CD4-positive, alpha-beta memory T cell (primary cell): ENCODE data around the gene VWF. TPM values are rescaled to one million over a fixed set of nuclear protein-coding genes. Genes with fewer than 3 reads are reported as not detected.

ENCODE experiments used
- CTCF ChIA-PET: fragments of 350-600 bp; sonication (Branson Sonifier 250); formaldehyde crosslinking; loops from one replicate; lab custom pipeline; 2021; ENCODE audit warnings: inconsistent platforms; ENCODE audit not compliant: partially characterized antibody; lab: Charles Lee
- POLR2A ChIA-PET: fragments of 350-600 bp; sonication (Branson Sonifier 250); formaldehyde crosslinking; loops from one replicate; lab custom pipeline; 2021; ENCODE audit not compliant: partially characterized antibody; lab: Charles Lee
- DNase-seq, 5 donors: peaks; one replicate each; pipeline versions ENCODE4 v3.0.0 to v3.0.0-alpha.2; 2020 to 2022; ENCODE audit warnings: mixed read lengths in 1 of 5
- H3K27ac ChIP-seq: one replicate; pipeline ENCODE4 v1.7.0; 2013; ENCODE audit warnings: low read depth, low read length
- H3K27me3 ChIP-seq: 2 replicates; pipeline ENCODE4 v1.7.0; 2013; ENCODE audit warnings: mild to moderate bottlenecking, low read length, moderate library complexity; ENCODE audit not compliant: insufficient read depth
- H3K36me3 ChIP-seq: 2 replicates; pipeline ENCODE4 v1.7.0; 2013; ENCODE audit warnings: mild to moderate bottlenecking, low read length, moderate library complexity; ENCODE audit not compliant: insufficient read depth
- H3K4me1 ChIP-seq: 2 replicates; pipeline ENCODE4 v1.7.0; 2013; ENCODE audit warnings: mild to moderate bottlenecking, low read length, moderate library complexity; ENCODE audit not compliant: insufficient read depth
- H3K4me3 ChIP-seq, 2 donors: one replicate each; pipeline ENCODE4 v1.7.0; 2013; ENCODE audit warnings: low read length in 2 of 2, mild to moderate bottlenecking in 1 of 2
- H3K9me3 ChIP-seq, 2 donors: one replicate each; pipeline ENCODE4 v1.7.0; 2013; ENCODE audit warnings: low read length in 2 of 2, control low read depth in 1 of 2; ENCODE audit not compliant: control insufficient read depth in 1 of 2
- H3K27ac Mint-ChIP-seq, 7 donors: one replicate each; pipeline ENCODE4 v1.8.0; 2020 to 2021; ENCODE audit warnings: mixed read lengths in 7 of 7, mild to moderate bottlenecking in 6 of 7, inconsistent platforms in 3 of 7, moderate library complexity in 3 of 7
- H3K27me3 Mint-ChIP-seq, 2 donors: one replicate each; pipeline ENCODE4 v1.8.0; 2020 to 2021; ENCODE audit warnings: mixed read lengths in 2 of 2
- H3K36me3 Mint-ChIP-seq, 2 donors: one replicate each; pipeline ENCODE4 v1.8.0; 2020 to 2021; ENCODE audit warnings: mixed read lengths in 2 of 2, inconsistent platforms in 1 of 2, mild to moderate bottlenecking in 1 of 2
- H3K4me1 Mint-ChIP-seq, 4 donors: one replicate each; pipeline ENCODE4 v1.8.0; 2020 to 2021; ENCODE audit warnings: mixed read lengths in 4 of 4, mild to moderate bottlenecking in 1 of 4
- H3K4me3 Mint-ChIP-seq, 8 donors: one replicate each; pipeline ENCODE4 v1.8.0; 2020 to 2021; ENCODE audit warnings: mixed read lengths in 8 of 8, mild to moderate bottlenecking in 7 of 8, moderate library complexity in 6 of 8, inconsistent platforms in 3 of 8
- H3K9me3 Mint-ChIP-seq, 8 donors: one replicate each; pipeline ENCODE4 v1.8.0; 2020 to 2021; ENCODE audit warnings: mixed read lengths in 8 of 8, mild to moderate bottlenecking in 5 of 8, inconsistent platforms in 3 of 8, moderate library complexity in 1 of 8
- intact Hi-C: fragments of 100-400 bp; cut with micrococcal nuclease; formaldehyde crosslinking; loops from one replicate; pipeline ENCODE4 v1.15.1; 2023
- polyA plus RNA-seq, 2 donors: library from polyadenylated mRNA; unstranded; fragments of 300-500 nt; fragmentation: Illumina TruSeq; gene quantifications; one replicate each; pipeline ENCODE4 v1.2.3, GENCODE V29; 2021
- total RNA-seq, 2 experiments: library from RNA; stranded (reverse); gene quantifications; one replicate each; pipeline ENCODE4 v1.2.3, GENCODE V29; 2021

VWF gene
- total and polyA plus RNA-seq, 4 experiments from 2014 or later, result 0.03 to 0.17 (median 0.15) TPM; not detected in 1

DNA sequence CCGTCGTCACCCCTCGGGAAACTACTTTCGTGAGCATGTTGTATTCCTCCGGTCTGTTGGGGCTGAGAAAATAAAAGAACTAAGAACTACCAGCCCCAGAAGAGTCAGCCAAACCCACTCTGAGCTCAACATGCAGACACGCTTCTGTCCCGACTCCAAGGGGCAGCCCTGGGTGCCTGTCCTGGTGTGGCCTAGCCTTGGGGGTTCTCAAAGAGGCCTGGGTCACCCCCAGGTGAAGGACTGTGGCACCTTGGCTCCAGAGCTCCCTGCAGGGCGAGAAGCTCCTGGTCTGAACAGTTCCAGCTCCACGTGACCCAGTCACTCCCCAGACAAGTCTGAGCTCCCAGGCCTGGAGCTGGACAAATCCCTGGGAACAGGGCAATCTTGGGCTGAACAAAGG is 87.0 kb downstream of the VWF start:
- H3K4me3 Mint-ChIP-seq, result no peak overlapping the region
- no peak for DNase-seq
- no peak overlapping the region for H3K4me3 ChIP-seq
- peaks cover 4 to 5% of the 10 kb centered on the region in 2 donors for H3K27me3 Mint-ChIP-seq
- H3K36me3 Mint-ChIP-seq, result no peaks in the 10 kb centered on the region
- H3K4me1 Mint-ChIP-seq, result peaks cover 0 to 2% (median under 1%) of the 10 kb centered on the region in 4 donors
- H3K36me3 ChIP-seq, result no peaks in the 10 kb centered on the region
- no peaks in the 10 kb centered on the region for H3K9me3 ChIP-seq
- POLR2A ChIA-PET, result no interaction called here
- H3K27ac Mint-ChIP-seq, result no peak overlapping the region
- no peaks in the 10 kb centered on the region for H3K4me1 ChIP-seq
- no peaks in the 10 kb centered on the region for H3K9me3 Mint-ChIP-seq
- no peak overlapping the region for H3K27ac ChIP-seq
- no peaks in the 10 kb centered on the region for H3K27me3 ChIP-seq
- intact Hi-C loops, result no loop called here
- CTCF ChIA-PET, result interaction anchor here (0.7 to 9.6 kb wide), 10 partner anchors 9 to 246 kb away, joined by 3 to 186 read pairs (median 4); no protein-coding TSS in a partner anchor

DNA sequence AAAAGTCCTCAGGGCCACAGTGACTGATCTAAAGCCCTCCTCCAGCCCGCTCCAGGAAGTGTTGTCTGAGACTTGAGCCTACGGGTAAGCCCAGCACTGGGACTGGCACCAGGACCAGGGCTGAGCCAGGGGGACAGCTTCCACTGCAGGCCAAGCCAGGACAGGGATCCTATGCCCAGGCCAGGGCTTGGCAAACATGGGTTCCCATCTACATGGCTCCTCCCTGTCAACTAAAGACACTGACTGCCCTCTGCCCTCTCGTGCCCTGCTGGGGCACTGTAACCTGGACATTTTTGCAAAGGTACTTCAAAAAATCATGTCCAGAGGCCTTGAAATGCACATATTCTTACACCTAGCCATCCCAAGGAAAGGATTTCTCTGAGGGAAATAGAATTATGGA is 88.0 kb downstream of the VWF start:
- no peaks in the 10 kb centered on the region for H3K36me3 ChIP-seq
- Mint-ChIP-seq H3K9me3 (peaks cover 0 to 2% (median 0%) of the 10 kb centered on the region in 8 donors), H3K4me1 (peaks cover 0 to 2% (median under 1%) of the 10 kb centered on the region in 4 donors), H3K27me3 (peaks cover 3 to 4% of the 10 kb centered on the region in 2 donors), H3K36me3 (no peaks in the 10 kb centered on the region), H3K4me3 (no peak overlapping the region), H3K27ac (no peak overlapping the region)
- no peak overlapping the region for H3K4me3 ChIP-seq
- no peaks in the 10 kb centered on the region for H3K9me3 ChIP-seq
- no peaks in the 10 kb centered on the region for H3K4me1 ChIP-seq
- H3K27ac ChIP-seq, result no peak overlapping the region
- ChIA-PET CTCF (interaction anchor here (3.6 to 9.6 kb wide), 2 partner anchors 45 to 50 kb away, joined by 12 to 186 read pairs; no protein-coding TSS in a partner anchor), POLR2A (no interaction called here)
- intact Hi-C loops, result no loop called here
- H3K27me3 ChIP-seq, result no peaks in the 10 kb centered on the region
- no peak for DNase-seq

DNA sequence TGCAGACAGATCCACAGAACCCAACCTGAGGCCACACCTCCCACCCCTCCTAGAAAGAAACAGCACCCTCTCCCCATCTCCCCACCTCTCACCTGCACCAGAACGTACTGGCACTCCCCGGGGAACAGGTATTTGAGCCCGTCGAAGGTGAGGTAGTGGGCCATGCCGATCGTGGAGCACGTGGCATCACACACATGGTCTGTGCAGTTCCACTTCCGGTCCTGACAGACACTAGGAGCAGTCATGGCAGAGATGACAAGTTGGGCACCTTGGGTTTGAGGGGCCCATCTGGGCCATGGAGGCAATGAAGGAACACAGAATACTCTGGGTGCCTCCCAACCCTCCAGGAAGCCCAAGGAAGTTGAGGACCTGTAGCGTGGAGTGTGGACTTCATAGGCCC is 89.9 kb downstream of the VWF start:
- Histone ChIP-seq H3K36me3 (no peaks in the 10 kb centered on the region), H3K9me3 (no peaks in the 10 kb centered on the region), H3K27me3 (no peaks in the 10 kb centered on the region), H3K4me1 (no peaks in the 10 kb centered on the region), H3K27ac (no peak overlapping the region), H3K4me3 (no peak overlapping the region)
- Mint-ChIP-seq H3K4me1 (no peaks in the 10 kb centered on the region), H3K4me3 (no peak overlapping the region), H3K9me3 (peaks cover 0 to 2% (median 0%) of the 10 kb centered on the region in 8 donors), H3K36me3 (no peaks in the 10 kb centered on the region), H3K27me3 (peaks cover 4 to 6% of the 10 kb centered on the region in 2 donors), H3K27ac (no peak overlapping the region)
- intact Hi-C loops, result no loop called here
- DNase-seq, result no peak
- POLR2A ChIA-PET, result no interaction called here
- CTCF ChIA-PET, result interaction anchor here (1.4 to 9.6 kb wide), 3 partner anchors 10 to 43 kb away, joined by 3 to 186 read pairs (median 3); no protein-coding TSS in a partner anchor

DNA sequence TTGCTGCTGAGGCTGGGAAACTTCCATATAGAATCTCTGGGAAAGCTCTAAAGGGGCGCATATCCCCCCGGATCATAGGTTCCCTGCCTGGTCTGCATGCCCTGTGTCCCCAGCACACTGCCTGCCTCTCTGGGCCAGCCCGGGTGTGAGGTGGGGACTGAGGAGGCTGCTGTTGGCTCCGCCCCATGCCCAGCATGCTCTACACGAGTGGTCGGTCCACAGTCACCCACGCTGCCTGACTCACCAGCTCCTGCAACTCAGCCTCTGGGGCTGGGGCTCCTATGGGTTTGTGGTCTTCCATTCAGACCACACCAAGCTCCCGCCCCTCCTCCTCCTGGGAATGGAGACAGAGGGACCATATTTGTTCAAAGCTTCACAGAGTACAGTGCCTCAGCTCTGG is 90.9 kb downstream of the VWF start:
- peaks cover 0 to 2% (median 0%) of the 10 kb centered on the region in 8 donors for H3K9me3 Mint-ChIP-seq
- no peak overlapping the region for H3K4me3 ChIP-seq
- H3K4me1 Mint-ChIP-seq, result no peaks in the 10 kb centered on the region
- H3K9me3 ChIP-seq, result no peaks in the 10 kb centered on the region
- no peak for DNase-seq
- H3K36me3 Mint-ChIP-seq, result no peaks in the 10 kb centered on the region
- H3K4me3 Mint-ChIP-seq, result no peak overlapping the region
- H3K27me3 Mint-ChIP-seq, result peaks cover 4 to 6% of the 10 kb centered on the region in 2 donors
- H3K27ac Mint-ChIP-seq, result no peak overlapping the region
- H3K27me3 ChIP-seq, result no peaks in the 10 kb centered on the region
- H3K4me1 ChIP-seq, result no peaks in the 10 kb centered on the region
- POLR2A ChIA-PET, result no interaction called here
- intact Hi-C loops, result no loop called here
- CTCF ChIA-PET, result interaction anchor here (1.4 to 9.6 kb wide), 2 partner anchors 17 to 42 kb away, joined by 3 to 186 read pairs; no protein-coding TSS in a partner anchor
- no peaks in the 10 kb centered on the region for H3K36me3 ChIP-seq
- H3K27ac ChIP-seq, result no peak overlapping the region

DNA sequence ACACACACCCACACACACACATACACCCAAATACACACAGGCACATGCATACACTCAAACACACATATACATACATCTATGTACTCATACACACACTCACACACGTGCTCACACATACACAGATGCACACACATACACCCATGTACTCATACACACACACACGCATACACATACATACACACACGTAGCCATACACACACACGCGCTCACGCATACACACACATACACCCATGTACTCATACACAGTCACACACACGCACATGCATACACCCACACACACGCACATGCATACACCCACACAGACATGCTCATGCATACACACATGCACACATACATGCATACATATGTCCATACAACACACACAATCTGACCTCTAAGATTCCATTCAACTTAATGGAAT is 91.7 kb downstream of the VWF start:
- no peaks in the 10 kb centered on the region for H3K36me3 Mint-ChIP-seq
- intact Hi-C loops, result no loop called here
- H3K4me1 Mint-ChIP-seq, result no peaks in the 10 kb centered on the region
- POLR2A ChIA-PET, result no interaction called here
- Histone ChIP-seq H3K4me3 (no peak overlapping the region), H3K27ac (no peak overlapping the region), H3K9me3 (no peaks in the 10 kb centered on the region), H3K4me1 (no peaks in the 10 kb centered on the region), H3K36me3 (no peaks in the 10 kb centered on the region), H3K27me3 (no peaks in the 10 kb centered on the region)
- H3K4me3 Mint-ChIP-seq, result no peak overlapping the region
- CTCF ChIA-PET, result interaction anchor here (9.6 kb wide), 1 partner anchor 41 kb away, joined by 186 read pairs; no protein-coding TSS in a partner anchor
- no peak overlapping the region for H3K27ac Mint-ChIP-seq
- H3K9me3 Mint-ChIP-seq, result peaks cover 0 to 2% (median 0%) of the 10 kb centered on the region in 8 donors
- peaks cover 4 to 6% of the 10 kb centered on the region in 2 donors for H3K27me3 Mint-ChIP-seq
- DNase-seq, result no peak

DNA sequence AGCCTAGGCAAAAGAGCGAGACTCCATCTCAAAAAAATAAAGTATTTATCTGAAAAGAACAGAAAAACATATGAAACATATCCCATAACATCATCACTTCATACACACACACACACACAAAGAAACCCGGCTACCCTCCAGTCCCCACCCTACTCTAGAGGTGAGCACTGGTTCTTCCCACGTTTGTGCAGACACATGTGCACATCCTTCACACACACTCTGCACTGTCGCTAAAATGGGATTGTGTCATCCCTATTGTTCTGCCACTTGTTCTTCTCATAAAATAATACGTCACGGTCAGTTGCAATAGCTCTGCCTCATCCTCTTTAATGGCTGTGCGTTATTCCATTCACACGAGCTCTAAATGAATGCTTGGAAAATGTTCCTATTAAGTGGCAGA is 93.5 kb downstream of the VWF start:
- Histone ChIP-seq H3K27me3 (no peaks in the 10 kb centered on the region), H3K4me3 (no peak overlapping the region), H3K36me3 (no peaks in the 10 kb centered on the region), H3K4me1 (no peaks in the 10 kb centered on the region), H3K27ac (no peak overlapping the region), H3K9me3 (no peaks in the 10 kb centered on the region)
- intact Hi-C loops, result no loop called here
- Mint-ChIP-seq H3K4me3 (no peak overlapping the region), H3K4me1 (no peaks in the 10 kb centered on the region), H3K9me3 (peaks cover 0 to 13% (median 5%) of the 10 kb centered on the region in 8 donors), H3K36me3 (no peaks in the 10 kb centered on the region), H3K27me3 (peaks cover 7 to 10% of the 10 kb centered on the region in 2 donors), H3K27ac (no peak overlapping the region)
- CTCF ChIA-PET, result interaction anchor here (1.0 to 1.7 kb wide), 3 partner anchors 8 to 42 kb away, joined by 3 to 6 read pairs (median 5); no protein-coding TSS in a partner anchor
- DNase-seq, result no peak
- POLR2A ChIA-PET, result no interaction called here

DNA sequence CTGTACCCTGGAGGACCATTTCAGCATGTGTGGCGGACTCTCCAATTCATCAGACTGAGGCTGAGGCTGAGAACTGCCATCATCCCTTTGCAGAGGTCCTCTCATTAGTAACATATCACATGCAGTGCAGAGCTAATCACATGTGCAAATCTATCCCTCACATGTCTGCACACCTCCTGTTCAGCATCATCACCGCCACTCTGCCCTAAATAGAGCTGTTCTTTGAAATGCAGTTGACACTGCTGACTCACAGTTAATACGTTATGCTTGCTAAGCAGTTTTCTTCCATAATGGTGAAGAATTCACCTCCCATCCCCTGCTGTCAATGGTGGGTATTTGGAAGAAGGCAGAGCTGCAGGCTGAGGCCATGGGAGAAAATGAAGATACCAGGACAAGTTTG is 94.4 kb downstream of the VWF start:
- no peak overlapping the region for H3K27ac Mint-ChIP-seq
- Histone ChIP-seq H3K9me3 (no peaks in the 10 kb centered on the region), H3K27ac (no peak overlapping the region), H3K4me3 (no peak overlapping the region), H3K36me3 (no peaks in the 10 kb centered on the region), H3K27me3 (no peaks in the 10 kb centered on the region), H3K4me1 (no peaks in the 10 kb centered on the region)
- peaks cover 9 to 10% of the 10 kb centered on the region in 2 donors for H3K27me3 Mint-ChIP-seq
- ChIA-PET CTCF (interaction anchor here (1.0 to 1.7 kb wide), 3 partner anchors 9 to 40 kb away, joined by 3 to 5 read pairs (median 3); no protein-coding TSS in a partner anchor), POLR2A (no interaction called here)
- intact Hi-C loops, result no loop called here
- H3K36me3 Mint-ChIP-seq, result no peaks in the 10 kb centered on the region
- H3K9me3 Mint-ChIP-seq, result peaks cover 0 to 13% (median 5%) of the 10 kb centered on the region in 8 donors
- no peak overlapping the region for H3K4me3 Mint-ChIP-seq
- no peak for DNase-seq
- no peaks in the 10 kb centered on the region for H3K4me1 Mint-ChIP-seq
